A549 (cell line): ENCODE results near the gene RIPPLY3. TPM values are rescaled to one million over a fixed set of nuclear protein-coding genes. Genes with fewer than 3 reads are reported as not detected.
A peak's percentile ranks its signal among the peaks of the same experiment; 100 is the strongest.

Experiments
- ATAC-seq, 2 experiments: fragments of 200-7000 bp in 1 of 2; fragments of >200 bp in 1 of 2; cut with Nextera tagmentation in 1 of 2; cut with Tn5 transposase in 1 of 2; 3 replicates each; pipeline versions ENCODE4 v1.8.0 to v1.9.1; 2018 to 2020; ENCODE audit warnings: mild to moderate bottlenecking in 1 of 2, moderate library complexity in 1 of 2
- CTCF ChIA-PET: fragments of 300-600 bp; sonication (Branson Sonifier 250); formaldehyde crosslinking; extraction: SDS; loops from one replicate; lab custom pipeline; 2021; ENCODE audit warnings: antibody characterized with exemption, inconsistent platforms; lab: Yijun Ruan, JAX
- POLR2A ChIA-PET: fragments of 350-600 bp; formaldehyde crosslinking; extraction: SDS; loops from one replicate; lab custom pipeline; 2021; ENCODE audit warnings: antibody characterized with exemption, inconsistent platforms; lab: Yijun Ruan, JAX
- DNase-seq, 2 experiments: peaks; one replicate each; pipeline versions ENCODE4 v3.0.0 to v3.0.0-alpha.2; 2011 to 2016; ENCODE audit warnings: low read depth in 1 of 2, low spot score in 1 of 2
- FAIRE-seq: peaks from 2 replicates; lab custom pipeline; 2011; peaks lifted over from hg19 to GRCh38; lab: Jason Lieb, UNC
- H3K27ac ChIP-seq, 2 experiments: fragments of >200 bp; sonication (Bioruptor Twin); formaldehyde crosslinking; 3 replicates each; pipeline ENCODE4 v1.5.1; 2016 to 2017
- H3K4me1 ChIP-seq: fragments of >200 bp; sonication (Bioruptor Twin); formaldehyde crosslinking; 3 replicates; pipeline ENCODE4 v1.6.1; 2016
- H3K4me2 ChIP-seq: fragments of >200 bp; sonication (Bioruptor Twin); formaldehyde crosslinking; 3 replicates; pipeline ENCODE4 v1.6.1; 2016
- H3K4me3 ChIP-seq: fragments of >200 bp; sonication (Bioruptor Twin); formaldehyde crosslinking; 3 replicates; pipeline ENCODE4 v1.5.1; 2016
- H3K9me3 ChIP-seq: fragments of >200 bp; sonication (Bioruptor Twin); formaldehyde crosslinking; 3 replicates; pipeline ENCODE4 v1.6.1; 2016
- BHLHE40 ChIP-seq: IDR thresholded peaks from 2 replicates; pipeline ENCODE4 v1.6.1; 2012; ENCODE audit warnings: low read depth, low read length, inconsistent platforms
- CBX2 ChIP-seq: fragments of 200-600 bp; sonication (generic); IDR thresholded peaks from 2 replicates; pipeline ENCODE4 v1.6.1; 2016; ENCODE audit warnings: low read depth, mild to moderate bottlenecking, borderline replicate concordance
- CHD4 ChIP-seq: fragments of 200-600 bp; sonication (generic); IDR thresholded peaks from 2 replicates; pipeline ENCODE4 v1.6.1; 2016; ENCODE audit warnings: antibody characterized with exemption, mild to moderate bottlenecking, borderline replicate concordance
- FOSL2 ChIP-seq, 2 experiments: fragments of 450-650 bp in 1 of 2; fragments of >200 bp in 1 of 2; sonication (Bioruptor Twin) in 1 of 2; formaldehyde crosslinking; IDR thresholded peaks; 2 replicates each; pipeline versions ENCODE4 v1.5.0 to v1.6.1; 2016 to 2020; ENCODE audit warnings: mild to moderate bottlenecking in 1 of 2, moderate library complexity in 1 of 2
- FOXS1 ChIP-seq: fragments of 250-450 bp; sonication (Bioruptor Pico); IDR thresholded peaks from 2 replicates; pipeline ENCODE4 v1.5.0; 2020; ENCODE audit warnings: mild to moderate bottlenecking, moderate library complexity
- GATA3 ChIP-seq: IDR thresholded peaks from 2 replicates; pipeline ENCODE4 v1.6.1; 2012; ENCODE audit warnings: borderline replicate concordance
- HOXA7 ChIP-seq: fragments of 250-450 bp; sonication (Bioruptor Pico); IDR thresholded peaks from 2 replicates; pipeline ENCODE4 v1.5.0; 2020; ENCODE audit warnings: mild to moderate bottlenecking, moderate library complexity
- JUN ChIP-seq, 2 experiments: fragments of >200 bp; sonication (Bioruptor Twin); formaldehyde crosslinking; IDR thresholded peaks; 2 replicates in 1 of 2; 3 replicates in 1 of 2; pipeline ENCODE4 v1.6.1; 2016 to 2017
- JUNB ChIP-seq: fragments of >200 bp; sonication (Bioruptor Twin); formaldehyde crosslinking; IDR thresholded peaks from 2 replicates; pipeline ENCODE4 v1.6.1; 2016
- NR3C1 ChIP-seq: fragments of >200 bp; sonication (Bioruptor Twin); formaldehyde crosslinking; IDR thresholded peaks from 3 replicates; pipeline ENCODE4 v1.6.1; 2017
- POLR2AphosphoS2 ChIP-seq: conservative IDR thresholded peaks from 2 replicates; pipeline ENCODE4 v1.6.1; 2012; ENCODE audit warnings: low read length, improper control_type of control experiment, inconsistent platforms
- RAD21 ChIP-seq, 2 experiments: fragments of >200 bp in 1 of 2; sonication (Bioruptor Twin) in 1 of 2; formaldehyde crosslinking in 1 of 2; IDR thresholded peaks in 1 of 2; conservative IDR thresholded peaks in 1 of 2; 2 replicates in 1 of 2; 3 replicates in 1 of 2; pipeline ENCODE4 v1.6.1; 2012 to 2018; ENCODE audit warnings: inconsistent platforms in 1 of 2
- RARB ChIP-seq: fragments of 250-450 bp; sonication (Bioruptor Pico); IDR thresholded peaks from 2 replicates; pipeline ENCODE4 v1.8.0; 2021; ENCODE audit warnings: mild to moderate bottlenecking, moderate library complexity
- SREBF2 ChIP-seq: fragments of 450-650 bp; IDR thresholded peaks from 2 replicates; pipeline ENCODE4 v1.6.1; 2014; ENCODE audit warnings: mild to moderate bottlenecking, moderate library complexity
- TP53 ChIP-seq: fragments of 250-450 bp; sonication (Bioruptor Pico); IDR thresholded peaks from 2 replicates; pipeline ENCODE4 v1.5.0; 2021; ENCODE audit warnings: mild to moderate bottlenecking, moderate library complexity
- ZNF302 ChIP-seq: fragments of 250-450 bp; sonication (Bioruptor Pico); IDR thresholded peaks from 2 replicates; pipeline ENCODE4 v1.9.0; 2021; ENCODE audit warnings: inconsistent platforms, mild to moderate bottlenecking, moderate library complexity
- WGBS: methylation state at CpG from one replicate; pipeline ENCODE4 v1.1.6; 2017; ENCODE audit errors: missing lambda C conversion rate; 5-methylcytosine and 5-hydroxymethylcytosine counted together
- polyA minus RNA-seq: library from RNA; depleted of rRNA, polyadenylated mRNA; stranded (reverse); fragments of >200 nt; gene quantifications from 2 replicates; pipeline ENCODE4 v1.2.3, GENCODE V29; 2011; rRNA and poly(A)+ RNA removed
- polyA plus RNA-seq, 4 experiments: library from polyadenylated mRNA; depleted of rRNA in 3 of 4; stranded (reverse); fragments of >200 nt; fragmentation: RNase III in 1 of 4; extraction: RNeasy Plus Mini Kit Qiagen cat#74134 plus additional on column Dnase treatment in 1 of 4; gene quantifications; 2 replicates in 3 of 4; 3 replicates in 1 of 4; pipeline ENCODE4 v1.2.3, GENCODE V29; 2011 to 2017
- TF ChIP-seq, protein P1 (sequence below): fragments of 450-650 bp; IDR thresholded peaks from 2 replicates; pipeline ENCODE4 v1.6.1; 2014; ENCODE audit warnings: antibody characterized with exemption
- TF ChIP-seq, protein P2 (sequence below): IDR thresholded peaks from 2 replicates; pipeline ENCODE4 v1.6.1; 2012

Gene RIPPLY3, protein sequence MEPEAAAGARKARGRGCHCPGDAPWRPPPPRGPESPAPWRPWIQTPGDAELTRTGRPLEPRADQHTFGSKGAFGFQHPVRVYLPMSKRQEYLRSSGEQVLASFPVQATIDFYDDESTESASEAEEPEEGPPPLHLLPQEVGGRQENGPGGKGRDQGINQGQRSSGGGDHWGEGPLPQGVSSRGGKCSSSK
- polyA plus RNA-seq (2011; rRNA removed), result 1.3 and 1.5 TPM in 2 replicates
- 0.86 and 1.3 TPM in 2 replicates for polyA plus RNA-seq (2012; cell fraction: cytosol; rRNA removed)
- 0.66 and 1.1 TPM in 2 replicates for polyA plus RNA-seq (2012; cell fraction: nucleus; rRNA removed)
- polyA plus RNA-seq (2017; fragmentation: RNase III; extraction: RNeasy Plus Mini Kit Qiagen cat#74134 plus additional on column Dnase treatment), result 0.46 to 0.65 TPM (median 0.63 TPM) in 3 replicates
- 0.29 and 0.58 TPM in 2 replicates for polyA minus RNA-seq

GRCh38 chr21:37006486-37007291 lies at the start of gene RIPPLY3:
Gene RIPPLY3 (plus strand): TSS chr21:37006702. CDS start chr21:37006773, 71 bp downstream.
- DNase-seq (peak in 1 of 2 experiments; percentile 29), FAIRE-seq (no peak), ATAC-seq (peak; percentile 51 to 58; a peak in 5 of 6 replicates)
- CTCF ChIA-PET, result interaction anchor here (0.8 to 1.1 kb wide), 2 partner anchors 17 to 29 kb away, joined by 3 read pairs; no protein-coding TSS in a partner anchor
- POLR2A ChIA-PET, result interaction anchor here (1.2 kb wide), 1 partner anchor 17 kb away, joined by 4 read pairs; no protein-coding TSS in a partner anchor
- peak within 1 kb of the TSS; percentile 58 to 86 for H3K27ac ChIP-seq
- H3K4me3 ChIP-seq, result peak within 1 kb of the TSS; percentile 53
- H3K9me3 ChIP-seq, result no peaks in the 10 kb centered on the region
- no peaks in the 10 kb centered on the region for H3K4me1 ChIP-seq
- 35% methylated on average over 11 of the region's 87 CpGs for WGBS
- H3K4me2 ChIP-seq, result peak within 1 kb of the TSS; percentile 77
- no peak for TF ChIP-seq FOSL2 (IDR thresholded peaks at IDR 0.05)
- no peak for TF ChIP-seq FOSL2 (CRISPR knock-in tag; IDR thresholded peaks at IDR 0.05)
- no peak for TF ChIP-seq SREBF2

- Histone ChIP-seq H3K4me1 (peaks cover under 1% of the 10 kb centered on the region; the same call in 1 of the 3 replicates), H3K4me2 (no peak overlapping the region), H3K4me3 (no peak overlapping the region), H3K9me3 (no peaks in the 10 kb centered on the region), H3K27ac (no peak overlapping the region)
- 94% methylated on average over 8 of the region's 17 CpGs for WGBS
- FAIRE-seq (no peak), ATAC-seq (peak in 1 of 2 experiments; percentile 80; a peak in 3 of 6 replicates), DNase-seq (peak in 1 of 2 experiments; percentile 8)
- TF ChIP-seq RARB (CRISPR knock-in tag) (no peak), JUNB (no peak), TP53 (CRISPR knock-in tag) (no peak), RAD21 (conservative IDR thresholded peaks at IDR 0.05 in 1 of 2, IDR thresholded peaks at IDR 0.05 in 1 of 2) (no peak), JUN (IDR thresholded peaks at IDR 0.05) (no peak), NR3C1 (no peak), FOXS1 (CRISPR knock-in tag) (no peak), HOXA7 (no peak), SREBF2 (no peak), POLR2AphosphoS2 (no peak), GATA3 (no peak), CHD4 (no peak), ZNF302 (CRISPR knock-in tag) (no peak), BHLHE40 (no peak), CBX2 (no peak)
- TF ChIP-seq, protein P1, sequence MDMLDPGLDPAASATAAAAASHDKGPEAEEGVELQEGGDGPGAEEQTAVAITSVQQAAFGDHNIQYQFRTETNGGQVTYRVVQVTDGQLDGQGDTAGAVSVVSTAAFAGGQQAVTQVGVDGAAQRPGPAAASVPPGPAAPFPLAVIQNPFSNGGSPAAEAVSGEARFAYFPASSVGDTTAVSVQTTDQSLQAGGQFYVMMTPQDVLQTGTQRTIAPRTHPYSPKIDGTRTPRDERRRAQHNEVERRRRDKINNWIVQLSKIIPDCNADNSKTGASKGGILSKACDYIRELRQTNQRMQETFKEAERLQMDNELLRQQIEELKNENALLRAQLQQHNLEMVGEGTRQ, result no peak
- TF ChIP-seq, protein P2, sequence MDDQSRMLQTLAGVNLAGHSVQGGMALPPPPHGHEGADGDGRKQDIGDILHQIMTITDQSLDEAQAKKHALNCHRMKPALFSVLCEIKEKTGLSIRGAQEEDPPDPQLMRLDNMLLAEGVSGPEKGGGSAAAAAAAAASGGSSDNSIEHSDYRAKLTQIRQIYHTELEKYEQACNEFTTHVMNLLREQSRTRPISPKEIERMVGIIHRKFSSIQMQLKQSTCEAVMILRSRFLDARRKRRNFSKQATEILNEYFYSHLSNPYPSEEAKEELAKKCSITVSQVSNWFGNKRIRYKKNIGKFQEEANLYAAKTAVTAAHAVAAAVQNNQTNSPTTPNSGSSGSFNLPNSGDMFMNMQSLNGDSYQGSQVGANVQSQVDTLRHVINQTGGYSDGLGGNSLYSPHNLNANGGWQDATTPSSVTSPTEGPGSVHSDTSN, result no peak
- ChIA-PET CTCF (no interaction called here), POLR2A (no interaction called here)
These were observed 47.3 kb upstream of the RIPPLY3 start for GRCh38 chr21:36959020-36959835.
